Progenitor cell of endocrine pancreas (in vitro differentiated cells): ENCODE measurements around the gene MEA1. TPM values are rescaled to one million over a fixed set of nuclear protein-coding genes. Genes with fewer than 3 reads are reported as not detected.

Experiments
- DNase-seq: peaks from one replicate; pipeline ENCODE4 v3.0.0; 2021; ENCODE audit warnings: low spot score; ENCODE audit not compliant: unreplicated experiment
- H3K27ac Mint-ChIP-seq: 2 replicates; pipeline ENCODE4 v1.8.0; 2021; ENCODE audit warnings: mild to moderate bottlenecking, moderate library complexity, mixed read lengths
- H3K27me3 Mint-ChIP-seq: 2 replicates; pipeline ENCODE4 v1.8.0; 2021; ENCODE audit warnings: mixed read lengths
- H3K36me3 Mint-ChIP-seq: 2 replicates; pipeline ENCODE4 v1.8.0; 2022; ENCODE audit warnings: mixed read lengths; ENCODE audit not compliant: insufficient read depth
- H3K4me1 Mint-ChIP-seq: 2 replicates; pipeline ENCODE4 v1.8.0; 2021; ENCODE audit warnings: low read depth, mixed read lengths
- H3K4me3 Mint-ChIP-seq: 2 replicates; pipeline ENCODE4 v1.8.0; 2021; ENCODE audit warnings: low read depth, mild to moderate bottlenecking, moderate library complexity, mixed read lengths
- H3K9me3 Mint-ChIP-seq: 2 replicates; pipeline ENCODE4 v1.8.0; 2021; ENCODE audit warnings: low read depth, mixed read lengths
- CTCF ChIP-seq: fragments of 200-600 bp; sonication (generic); IDR thresholded peaks from one replicate; pipeline ENCODE4 v1.5.0; 2021; ENCODE audit warnings: antibody characterized with exemption, mild to moderate bottlenecking; ENCODE audit not compliant: unreplicated experiment
- total RNA-seq: library from RNA; stranded (reverse); gene quantifications from 2 replicates; pipeline ENCODE4 v1.2.1, GENCODE V29; 2021

MEA1 gene
- total RNA-seq, 1 donor from 2014 or later: 68.4 TPM

GRCh38 chr6:42969431-42969830 is 44.3 kb downstream of the MEA1 start:
- DNase-seq: no peak
- H3K27me3 Mint-ChIP-seq: no peaks in the 10 kb centered on the region
- no peak for TF ChIP-seq CTCF
- peaks cover 4% of the 10 kb centered on the region for H3K36me3 Mint-ChIP-seq
- no peak overlapping the region for H3K27ac Mint-ChIP-seq
- H3K4me1 Mint-ChIP-seq: no peaks in the 10 kb centered on the region
- H3K4me3 Mint-ChIP-seq: no peak overlapping the region
- no peaks in the 10 kb centered on the region for H3K9me3 Mint-ChIP-seq

GRCh38 chr6:42968783-42969182 is 45.0 kb downstream of the MEA1 start:
- Mint-ChIP-seq H3K4me3 (no peak overlapping the region), H3K9me3 (no peaks in the 10 kb centered on the region), H3K27me3 (no peaks in the 10 kb centered on the region), H3K36me3 (peaks cover 4% of the 10 kb centered on the region), H3K27ac (no peak overlapping the region), H3K4me1 (no peaks in the 10 kb centered on the region)
- TF ChIP-seq CTCF: no peak
- DNase-seq: no peak

GRCh38 chr6:42968126-42968701 is 45.5 kb downstream of the MEA1 start:
- Mint-ChIP-seq H3K27ac (no peak overlapping the region), H3K4me1 (no peaks in the 10 kb centered on the region), H3K27me3 (no peaks in the 10 kb centered on the region), H3K36me3 (peaks cover 4% of the 10 kb centered on the region), H3K9me3 (no peaks in the 10 kb centered on the region), H3K4me3 (no peak overlapping the region)
- DNase-seq: no peak
- no peak for TF ChIP-seq CTCF

GRCh38 chr6:42967228-42967627 is 46.5 kb downstream of the MEA1 start:
- no peak for TF ChIP-seq CTCF
- Mint-ChIP-seq H3K4me1 (no peaks in the 10 kb centered on the region), H3K36me3 (peaks cover 6% of the 10 kb centered on the region), H3K4me3 (no peak overlapping the region), H3K9me3 (no peaks in the 10 kb centered on the region), H3K27ac (peak overlapping the region; percentile 74), H3K27me3 (peaks cover 3% of the 10 kb centered on the region)
- DNase-seq: no peak

- DNase-seq: no peak
- H3K4me1 Mint-ChIP-seq: no peaks in the 10 kb centered on the region
- no peak overlapping the region for H3K27ac Mint-ChIP-seq
- TF ChIP-seq CTCF: no peak
- H3K4me3 Mint-ChIP-seq: peak overlapping the region; percentile 14
- peaks cover 8% of the 10 kb centered on the region for H3K36me3 Mint-ChIP-seq
- H3K9me3 Mint-ChIP-seq: no peaks in the 10 kb centered on the region
- H3K27me3 Mint-ChIP-seq: peaks cover 3% of the 10 kb centered on the region
Measured at GRCh38 chr6:42966571-42966970, 47.2 kb downstream of the MEA1 start.
